K562 (cell line): ENCODE results near the gene ST7. TPM values are rescaled to one million over a fixed set of nuclear protein-coding genes. Genes with fewer than 3 reads are reported as not detected.

ENCODE experiments used
- PURB ChIP-seq: sonication (generic); formaldehyde crosslinking; IDR thresholded peaks from 2 replicates; pipeline ENCODE4 v1.9.0; 2021; ENCODE audit warnings: low read depth, mild to moderate bottlenecking, missing genetic modification reagents
- RBM14 ChIP-seq: fragments of 200-400 bp; formaldehyde crosslinking; IDR thresholded peaks from 2 replicates; pipeline ENCODE4 v1.6.1; 2018; ENCODE audit warnings: low read depth, mild to moderate bottlenecking, low read length, moderate library complexity, borderline replicate concordance; ENCODE audit not compliant: insufficient read depth
- ZNF318 ChIP-seq, 2 experiments: fragments of 450-650 bp; IDR thresholded peaks; 2 replicates each; pipeline ENCODE4 v1.6.1; 2016; ENCODE audit warnings: mild to moderate bottlenecking in 2 of 2, borderline replicate concordance in 1 of 2, low read depth in 1 of 2, moderate library complexity in 1 of 2
- ZNF444 ChIP-seq: fragments of 250-450 bp; sonication (Bioruptor Pico); IDR thresholded peaks from 2 replicates; pipeline ENCODE4 v1.4.0; 2020; ENCODE audit warnings: mild to moderate bottlenecking, moderate library complexity
- polyA plus RNA-seq, 8 experiments: library from polyadenylated mRNA; depleted of rRNA in 4 of 8; stranded (reverse) in 5 of 8; unstranded in 3 of 8; fragments of >200 nt; fragmentation: Nextera tagmentation in 2 of 8; fragmentation: Illumina TruSeq in 1 of 8; extraction: Ambion mirVana in 2 of 8; extraction: Trizol in 1 of 8; gene quantifications; 2 replicates each; pipeline versions ENCODE4 v1.2.1 to v1.2.3, GENCODE V29; 2011 to 2014; ENCODE audit warnings: inconsistent platforms in 1 of 8, missing spikeins in 1 of 8
- total RNA-seq, 7 experiments: library from RNA; depleted of rRNA in 6 of 7; stranded (reverse); fragments of >200 nt in 6 of 7; fragmentation: Illumina TruSeq in 2 of 7; extraction: Trizol in 2 of 7; gene quantifications; 2 replicates each; pipeline versions ENCODE4 v1.2.1 to v1.2.3, GENCODE V29; 2011 to 2021; ENCODE audit warnings: low replicate concordance in 1 of 7

Gene ST7
- total and polyA plus RNA-seq, 9 of the 15 experiments (the other 6 are each of a cell fraction or from before 2014, with no cell fraction given), result 23.9 to 56.3 (median 36.9) TPM

- TF ChIP-seq ZNF318 (IDR thresholded peaks at IDR 0.05; ENCODE audit: borderline replicate concordance in 1 of 2, low read depth in 1 of 2) (no peak), RBM14 (no peak), ZNF444 (CRISPR knock-in tag) (no peak), PURB (CRISPR knock-in tag) (no peak)
- TF ChIP-seq, all 486 proteins: peak for 0
These were observed 320.0 kb downstream of the ST7 start (continued) for GRCh38 chr7:117273325-117273724.
